GM18505 (cell line): ENCODE measurements around the gene SP100.
"Not testable (repeated sequence)": the region's sequence is repeated elsewhere in the genome, so short reads cannot be mapped to it uniquely, and the experiment has no call there.

Experiments used
- ATAC-seq: cut with Tn5 transposase; IDR thresholded peaks from one replicate; pipeline ENCODE4 v1.9.1; 2021; ENCODE audit not compliant: unreplicated experiment
- POLR2A ChIP-seq: IDR thresholded peaks from 4 replicates; pipeline ENCODE4 v1.6.1; 2011; ENCODE audit warnings: borderline replicate concordance; ENCODE audit not compliant: insufficient read depth, insufficient read length; ENCODE audit errors: extremely low read depth

Gene SP100

DNA sequence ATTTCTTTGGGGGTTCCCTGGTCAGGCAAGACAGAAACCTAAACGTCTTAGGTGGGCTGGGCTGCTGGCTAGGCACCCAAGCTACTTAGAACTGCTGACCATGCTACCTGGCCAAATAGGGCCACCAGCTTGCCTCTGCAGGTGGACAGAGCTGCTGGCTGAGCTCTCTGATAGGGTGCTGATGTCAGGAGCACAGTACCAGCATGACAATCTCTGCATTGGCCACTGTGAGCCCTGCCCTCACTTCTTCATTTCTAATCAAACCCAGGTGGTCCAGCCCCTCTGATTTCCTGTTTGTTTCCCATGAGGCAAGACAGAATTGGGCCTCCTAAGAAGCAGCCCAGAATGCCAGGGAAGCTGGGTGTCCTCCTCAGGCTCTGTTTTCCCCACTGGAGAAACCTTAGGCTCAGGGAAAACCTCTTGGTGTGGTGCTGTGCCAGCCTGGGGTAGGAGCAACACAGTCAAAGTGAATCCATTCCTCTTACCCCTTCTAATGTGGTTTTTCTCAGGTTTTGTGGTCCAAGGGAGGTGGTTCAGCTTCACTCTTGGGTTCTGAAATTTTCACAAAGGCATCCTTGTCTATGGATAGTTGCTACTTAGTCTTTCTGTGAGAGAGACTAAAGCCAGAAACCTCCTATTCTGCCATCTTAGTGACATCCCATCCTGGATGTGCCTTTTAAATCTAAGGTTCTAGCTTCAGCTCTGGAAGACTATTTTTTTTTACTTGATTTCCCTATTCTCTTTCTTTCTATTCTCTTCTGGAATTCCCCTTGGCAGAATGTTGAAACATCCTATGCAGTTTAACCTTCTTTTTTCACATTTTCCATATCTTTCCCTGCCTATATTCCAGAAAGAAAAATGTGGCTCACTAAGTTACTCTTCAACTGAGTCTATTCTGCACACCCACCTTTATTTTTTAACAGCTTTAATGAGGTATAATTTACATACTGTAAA, 15.2 kb downstream of the SP100 start:
- ATAC-seq, result no peak
- no peak for TF ChIP-seq POLR2A

DNA sequence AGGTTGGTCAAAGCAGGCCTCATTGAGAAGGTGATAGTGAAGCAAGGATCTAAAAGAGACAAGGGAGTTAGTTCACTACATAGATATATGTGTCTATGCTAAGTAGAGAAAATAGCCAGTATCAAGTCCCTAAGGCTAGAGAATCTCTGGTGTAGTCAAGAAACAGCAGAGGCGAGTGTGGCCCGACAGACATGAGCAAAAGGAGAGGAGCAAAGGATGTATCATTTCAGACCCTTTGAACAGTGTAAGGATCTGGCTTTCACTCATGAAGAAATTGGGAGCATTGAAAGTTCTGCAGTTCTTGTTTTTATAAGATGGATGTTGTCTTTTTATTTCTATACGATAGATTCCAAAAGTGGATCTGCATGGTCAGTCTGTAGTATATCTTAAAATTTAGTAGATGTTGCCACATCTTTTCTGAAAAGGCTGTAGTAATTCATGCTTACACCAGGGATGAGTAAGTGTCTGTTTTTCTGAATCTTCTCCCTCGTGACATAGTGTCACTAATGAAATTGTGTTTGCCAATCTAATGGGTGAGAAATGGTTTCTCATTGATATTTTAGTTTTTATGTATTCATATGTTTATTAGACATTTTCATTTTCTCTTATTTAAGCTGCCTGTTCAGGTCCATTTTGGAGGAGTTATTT, 18.8 kb downstream of the SP100 start:
- TF ChIP-seq POLR2A, result no peak
- no peak for ATAC-seq

- no peak for TF ChIP-seq POLR2A
- ATAC-seq, result no peak
Observed at GRCh38 chr2:230435431-230435830, 19.4 kb downstream of the SP100 start.

DNA sequence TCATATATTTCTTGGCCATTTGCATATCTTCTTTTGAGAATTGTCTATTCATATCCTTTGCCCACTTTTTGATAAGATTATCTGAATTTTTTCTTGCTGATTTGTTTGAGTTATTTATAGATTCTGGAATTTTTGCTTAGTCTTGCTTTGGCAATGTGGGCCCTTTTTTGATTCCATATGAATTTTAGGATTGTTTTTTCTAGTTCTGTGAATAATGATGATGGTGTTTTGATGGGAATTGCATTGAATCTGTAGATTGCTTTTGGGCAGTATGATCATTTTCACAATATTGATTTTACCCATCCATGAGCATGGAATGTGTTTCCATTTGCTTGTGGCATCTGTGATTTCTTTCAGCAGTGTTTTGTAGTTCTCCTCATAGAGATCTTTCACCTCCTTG, 23.1 kb downstream of the SP100 start:
- ATAC-seq, result not testable (repeated sequence)

GRCh38 chr2:230439590-230439989, 23.6 kb downstream of the SP100 start:
- TF ChIP-seq POLR2A, result no peak
- ATAC-seq, result no peak

- no peak for TF ChIP-seq POLR2A
- ATAC-seq, result peak; percentile 58
Observed at GRCh38 chr2:230441227-230441897, 25.4 kb downstream of the SP100 start.

DNA sequence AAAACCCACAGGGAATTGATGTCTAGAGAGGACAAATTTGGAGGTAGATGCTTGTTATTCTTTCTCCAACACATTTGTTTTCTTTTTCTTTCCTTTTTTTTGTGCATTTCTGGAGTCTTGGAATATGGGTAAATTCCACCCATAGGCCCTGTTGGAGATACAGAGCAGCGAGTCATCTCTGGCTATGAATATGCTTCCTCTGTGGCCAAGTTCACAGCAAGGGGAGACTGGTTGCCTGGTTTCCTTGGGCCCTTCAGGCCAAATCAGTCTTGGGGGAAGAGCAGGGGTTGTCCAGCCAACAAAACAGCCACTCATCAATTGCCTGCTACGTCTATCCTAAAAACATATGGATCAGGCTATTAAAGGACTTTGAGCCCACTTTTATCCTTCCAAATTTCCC, 27.5 kb downstream of the SP100 start:
- no peak for ATAC-seq

DNA sequence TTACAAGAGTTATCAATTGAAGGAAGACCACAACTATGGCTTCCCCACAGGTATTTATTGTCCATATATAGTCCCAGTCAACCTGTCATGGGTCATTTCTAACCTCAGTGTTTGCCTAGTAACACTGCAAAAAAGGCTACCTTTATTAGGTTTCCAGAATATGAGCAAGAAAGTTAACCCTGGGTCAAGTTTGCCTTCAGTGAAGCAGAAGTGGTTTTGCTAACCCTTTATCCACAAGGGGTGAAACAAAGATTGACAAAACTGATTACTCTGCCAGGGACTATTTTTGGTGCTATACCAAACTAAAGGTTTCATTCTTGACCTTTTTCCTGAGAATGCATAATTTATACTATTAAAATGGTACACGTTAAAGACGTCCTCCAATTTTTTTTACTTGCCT, 28.8 kb downstream of the SP100 start:
- no peak for TF ChIP-seq POLR2A
- no peak for ATAC-seq

More for the DNA sequence above, 27.5 kb downstream of the SP100 start:
- TF ChIP-seq POLR2A, result no peak

DNA sequence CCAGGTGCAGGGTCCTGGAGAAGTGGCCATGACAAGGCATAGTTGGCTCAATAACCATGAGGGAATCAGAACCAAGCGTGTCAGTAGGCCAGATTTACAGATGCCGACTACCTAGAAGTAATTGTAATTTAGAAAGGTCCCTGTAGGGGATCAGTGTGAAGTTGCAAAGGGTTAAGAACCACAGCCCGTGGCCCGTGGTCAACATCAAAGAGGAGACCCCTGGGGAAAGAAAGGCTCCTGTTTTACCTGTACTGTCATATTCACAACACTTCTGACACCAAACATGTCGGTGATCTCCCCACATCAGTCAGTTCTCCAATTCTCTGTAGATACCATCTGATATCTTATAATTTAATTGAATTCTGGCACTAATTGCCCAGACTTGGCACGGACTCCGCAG, 31.0 kb downstream of the SP100 start:
- TF ChIP-seq POLR2A, result no peak
- no peak for ATAC-seq

DNA sequence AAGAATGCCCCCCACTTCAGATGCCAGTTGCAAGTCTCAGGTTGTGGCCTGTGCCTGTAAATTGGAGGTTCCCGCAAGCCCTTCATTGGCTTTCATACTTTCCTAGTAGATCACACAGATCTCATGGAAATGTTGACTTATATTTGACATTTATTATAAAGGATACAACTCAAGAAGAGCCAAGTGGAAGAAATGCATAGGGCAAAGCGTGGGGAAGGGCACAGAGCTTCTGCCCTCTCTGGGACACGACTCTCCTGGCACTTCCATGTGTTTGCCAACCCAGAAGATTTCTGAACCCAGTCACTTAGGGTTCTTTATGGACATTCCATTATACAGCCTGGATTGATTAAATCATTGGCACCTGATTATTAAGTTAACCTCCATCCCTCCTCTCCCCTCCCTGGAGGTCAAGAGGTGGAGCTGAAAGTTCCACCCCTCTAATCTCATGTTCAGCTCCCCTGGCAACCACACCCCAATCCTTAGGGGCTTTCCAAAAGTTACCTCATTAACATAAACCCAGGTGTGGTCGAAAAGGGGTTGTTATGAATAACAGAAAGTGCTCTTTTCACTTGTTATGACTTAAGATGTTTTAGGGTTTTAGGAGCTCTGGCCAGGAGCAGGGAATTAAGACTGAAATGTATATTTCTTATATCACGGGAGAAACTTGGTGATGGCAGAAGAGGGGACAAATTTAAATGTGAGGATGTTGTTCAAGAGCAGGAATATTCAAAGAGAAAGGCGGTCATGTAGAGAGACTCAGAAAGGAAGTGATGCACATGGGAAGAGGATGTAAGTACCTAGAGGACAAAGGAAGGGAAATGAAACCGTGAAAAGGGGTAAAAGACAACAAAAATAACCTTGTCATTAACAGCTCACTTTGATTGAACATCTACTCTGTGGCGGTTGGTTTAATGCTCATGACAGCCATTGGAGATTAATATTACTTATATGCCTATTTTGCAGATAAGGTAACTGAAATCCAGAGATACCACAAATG, 31.8 kb downstream of the SP100 start:
- no peak for TF ChIP-seq POLR2A
- ATAC-seq, result peak; percentile 77

- no peak for ATAC-seq
- no peak for TF ChIP-seq POLR2A
Observed at GRCh38 chr2:230449901-230450467, 34.0 kb downstream of the SP100 start.

DNA sequence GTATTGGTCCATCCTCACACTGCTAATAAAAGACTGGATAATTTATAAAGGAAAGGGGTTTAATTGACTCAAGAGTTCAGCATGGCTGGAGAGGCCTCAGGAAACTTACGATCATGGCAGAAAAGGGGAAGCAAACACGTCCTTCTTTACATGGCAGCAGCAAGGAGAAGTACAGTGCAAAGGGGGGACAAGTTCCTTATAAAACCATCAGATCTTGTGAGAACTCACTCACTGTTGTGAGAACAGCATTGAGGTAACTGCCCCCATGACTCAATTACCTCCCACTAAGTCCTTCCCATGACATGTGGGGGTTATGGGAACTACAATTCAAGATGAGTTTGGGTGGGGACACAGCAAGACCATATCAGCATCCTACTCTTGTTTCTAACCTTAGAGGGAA, 37.0 kb downstream of the SP100 start:
- no peak for TF ChIP-seq POLR2A
- no peak for ATAC-seq
